Measurements from ENCODE around the gene CRABP1.

CRABP1 gene

DNA sequence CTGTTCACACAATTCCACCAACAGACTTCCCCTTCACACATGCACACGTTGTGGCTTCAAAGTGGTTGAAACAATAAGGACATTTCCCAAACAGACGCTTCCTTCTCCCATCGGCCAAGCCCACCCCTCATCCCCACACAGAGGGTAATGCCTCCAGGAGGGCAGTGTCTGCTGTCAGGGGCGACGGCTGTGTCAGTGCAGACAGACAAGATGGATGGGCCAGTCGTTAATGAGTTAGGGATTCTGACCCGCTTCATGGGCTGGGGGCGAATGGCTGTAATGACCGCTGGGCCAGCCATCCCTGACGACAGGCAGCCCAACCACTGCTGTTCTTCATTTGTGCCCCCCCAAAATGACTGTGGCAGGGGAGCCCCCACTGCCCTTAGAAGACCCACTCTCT, 20.6 kb upstream of the CRABP1 start:
- H3K36me3 ChIP-seq (ENCODE audit: insufficient read depth, insufficient read length, low read length), result no peaks in the 10 kb centered on the region
- H3K9ac ChIP-seq (ENCODE audit: insufficient read length, low read depth), result no peak overlapping the region
- H3K9me3 ChIP-seq (ENCODE audit: insufficient read depth, low read length), result no peaks in the 10 kb centered on the region
- H3K4me3 ChIP-seq (ENCODE audit: insufficient read length, low read depth), result no peak overlapping the region
- no peak for DNase-seq (ENCODE audit: low read depth, low spot score)
- TF ChIP-seq ZNF274 (IDR thresholded peaks at IDR 0.05; ENCODE audit: low read depth, low read length) (no peak), YY1 (IDR thresholded peaks at IDR 0.05; ENCODE audit: insufficient read depth, insufficient read length) (no peak), SUZ12 (IDR thresholded peaks at IDR 0.05; ENCODE audit: extremely low read depth, insufficient read depth, insufficient read length) (no peak)
- H3K27me3 ChIP-seq (ENCODE audit: insufficient read depth, insufficient read length), result no peaks in the 10 kb centered on the region
- H3K4me1 ChIP-seq (ENCODE audit: insufficient read depth, insufficient read length), result peaks cover 36% of the 10 kb centered on the region

DNA sequence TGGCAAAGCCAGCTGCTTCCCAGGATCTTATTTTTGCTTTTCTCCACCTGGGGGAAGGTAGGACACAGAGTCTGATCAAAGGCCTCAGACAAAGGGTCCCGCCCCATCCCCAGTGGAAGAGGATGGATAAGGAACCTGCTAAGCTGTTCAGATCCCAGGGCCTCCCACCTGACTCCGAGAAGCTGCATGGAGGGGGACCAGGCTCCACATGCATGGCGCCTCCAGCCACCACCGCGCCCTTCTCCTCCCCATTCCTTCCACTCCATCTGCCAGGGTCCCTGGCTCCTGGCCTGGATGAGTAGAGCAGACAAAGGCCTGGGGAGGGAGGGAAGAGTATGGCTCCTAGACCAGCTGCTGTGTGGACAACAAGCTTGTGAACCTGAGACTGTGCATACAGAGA, 20.0 kb upstream of the CRABP1 start:
- TF ChIP-seq YY1 (IDR thresholded peaks at IDR 0.05; ENCODE audit: insufficient read depth, insufficient read length) (no peak), ZNF274 (IDR thresholded peaks at IDR 0.05; ENCODE audit: low read depth, low read length) (no peak), SUZ12 (IDR thresholded peaks at IDR 0.05; ENCODE audit: extremely low read depth, insufficient read depth, insufficient read length) (no peak)
- no peaks in the 10 kb centered on the region for H3K9me3 ChIP-seq (ENCODE audit: insufficient read depth, low read length)
- H3K9ac ChIP-seq (ENCODE audit: insufficient read length, low read depth), result no peak overlapping the region
- H3K4me1 ChIP-seq (ENCODE audit: insufficient read depth, insufficient read length), result peaks cover 36% of the 10 kb centered on the region
- no peak for DNase-seq (ENCODE audit: low read depth, low spot score)
- no peaks in the 10 kb centered on the region for H3K27me3 ChIP-seq (ENCODE audit: insufficient read depth, insufficient read length)
- no peak overlapping the region for H3K4me3 ChIP-seq (ENCODE audit: insufficient read length, low read depth)
- no peaks in the 10 kb centered on the region for H3K36me3 ChIP-seq (ENCODE audit: insufficient read depth, insufficient read length, low read length)

DNA sequence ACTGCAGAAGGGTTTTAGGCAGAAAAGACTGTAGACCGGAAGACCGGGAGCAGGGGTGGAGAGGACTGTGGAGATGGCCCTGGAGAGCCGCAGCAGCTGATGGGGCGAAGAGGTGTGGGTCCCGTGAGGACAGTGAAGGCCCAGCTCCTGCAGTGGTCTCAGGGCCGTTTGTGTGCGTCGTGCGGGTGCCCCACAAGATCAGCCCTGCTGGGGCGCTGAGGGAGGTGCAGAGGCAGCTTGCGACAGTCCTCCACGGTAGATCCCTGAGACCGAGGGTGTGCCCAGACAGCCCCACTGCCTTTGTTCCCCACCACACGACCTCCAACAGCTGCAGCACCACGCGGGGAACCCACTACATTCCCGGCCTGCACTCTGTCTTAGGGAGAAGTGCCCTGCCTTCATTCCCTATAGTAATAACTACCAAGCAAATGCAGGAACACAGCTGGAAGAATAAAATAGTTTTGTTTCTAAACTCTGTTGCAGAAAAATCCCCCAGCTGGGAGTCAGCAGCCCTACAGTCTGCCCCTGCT, 19.0 kb upstream of the CRABP1 start:
- Histone ChIP-seq H3K27me3 (ENCODE audit: insufficient read depth, insufficient read length) (no peaks in the 10 kb centered on the region), H3K4me3 (ENCODE audit: insufficient read length, low read depth) (no peak overlapping the region), H3K36me3 (ENCODE audit: insufficient read depth, insufficient read length, low read length) (no peaks in the 10 kb centered on the region), H3K9ac (ENCODE audit: insufficient read length, low read depth) (peak overlapping the region; percentile 52), H3K4me1 (ENCODE audit: insufficient read depth, insufficient read length) (peaks cover 30% of the 10 kb centered on the region), H3K9me3 (ENCODE audit: insufficient read depth, low read length) (no peaks in the 10 kb centered on the region)
- no peak for TF ChIP-seq SUZ12 (IDR thresholded peaks at IDR 0.05; ENCODE audit: extremely low read depth, insufficient read depth, insufficient read length)
- TF ChIP-seq ZNF274 (IDR thresholded peaks at IDR 0.05; ENCODE audit: low read depth, low read length), result no peak
- TF ChIP-seq YY1 (IDR thresholded peaks at IDR 0.05; ENCODE audit: insufficient read depth, insufficient read length), result no peak
- DNase-seq (ENCODE audit: low read depth, low spot score), result no peak

DNA sequence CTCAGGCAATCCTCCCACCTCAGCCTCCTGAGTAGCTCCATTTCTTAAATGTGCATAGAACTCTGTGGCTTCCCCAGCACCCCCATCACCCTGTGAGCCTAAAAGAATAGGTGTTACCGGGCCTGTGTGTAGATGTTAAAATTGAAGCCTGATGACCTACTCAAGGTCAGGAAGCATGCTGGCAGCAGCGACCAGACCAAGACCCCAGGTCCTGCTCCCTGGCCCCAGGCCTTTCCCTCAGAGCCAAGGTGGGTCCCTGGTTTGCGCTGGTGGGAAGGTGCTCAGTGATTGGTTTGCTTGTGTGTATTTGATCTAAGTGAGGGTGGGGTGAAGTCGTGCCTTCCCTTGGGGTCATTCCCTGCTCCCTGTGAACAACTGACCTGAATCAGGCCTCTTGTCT, 18.4 kb upstream of the CRABP1 start:
- H3K9me3 ChIP-seq (ENCODE audit: insufficient read depth, low read length), result no peaks in the 10 kb centered on the region
- peak overlapping the region; percentile 21 for H3K9ac ChIP-seq (ENCODE audit: insufficient read length, low read depth)
- no peaks in the 10 kb centered on the region for H3K36me3 ChIP-seq (ENCODE audit: insufficient read depth, insufficient read length, low read length)
- DNase-seq (ENCODE audit: low read depth, low spot score), result no peak
- H3K27me3 ChIP-seq (ENCODE audit: insufficient read depth, insufficient read length), result no peaks in the 10 kb centered on the region
- TF ChIP-seq ZNF274 (IDR thresholded peaks at IDR 0.05; ENCODE audit: low read depth, low read length) (no peak), YY1 (IDR thresholded peaks at IDR 0.05; ENCODE audit: insufficient read depth, insufficient read length) (no peak), SUZ12 (IDR thresholded peaks at IDR 0.05; ENCODE audit: extremely low read depth, insufficient read depth, insufficient read length) (no peak)
- no peak overlapping the region for H3K4me3 ChIP-seq (ENCODE audit: insufficient read length, low read depth)
- H3K4me1 ChIP-seq (ENCODE audit: insufficient read depth, insufficient read length), result peaks cover 23% of the 10 kb centered on the region

DNA sequence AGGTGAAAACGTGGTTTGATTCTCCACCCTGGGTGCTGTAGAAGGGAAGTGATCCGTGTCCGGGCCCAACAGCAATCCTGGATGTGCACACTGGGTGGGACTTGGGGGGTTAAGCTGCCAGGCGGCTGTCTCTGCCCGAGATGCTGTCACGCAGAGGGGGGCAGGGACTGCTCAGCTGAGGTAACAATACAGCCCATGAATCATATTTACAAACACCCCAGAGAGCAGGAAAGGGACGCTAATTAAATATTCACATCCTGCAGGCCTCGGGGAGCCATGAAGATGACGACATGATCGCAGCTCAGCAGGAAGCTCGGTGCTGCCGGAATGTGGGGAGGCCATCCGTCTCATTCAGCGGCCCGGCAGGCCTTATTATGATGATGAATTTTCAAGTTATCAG, 17.9 kb upstream of the CRABP1 start:
- DNase-seq (ENCODE audit: low read depth, low spot score), result no peak
- Histone ChIP-seq H3K9me3 (ENCODE audit: insufficient read depth, low read length) (no peaks in the 10 kb centered on the region), H3K9ac (ENCODE audit: insufficient read length, low read depth) (peak overlapping the region; percentile 21), H3K27me3 (ENCODE audit: insufficient read depth, insufficient read length) (no peaks in the 10 kb centered on the region), H3K4me1 (ENCODE audit: insufficient read depth, insufficient read length) (peaks cover 20% of the 10 kb centered on the region), H3K4me3 (ENCODE audit: insufficient read length, low read depth) (no peak overlapping the region), H3K36me3 (ENCODE audit: insufficient read depth, insufficient read length, low read length) (no peaks in the 10 kb centered on the region)
- TF ChIP-seq ZNF274 (IDR thresholded peaks at IDR 0.05; ENCODE audit: low read depth, low read length), result no peak
- TF ChIP-seq YY1 (IDR thresholded peaks at IDR 0.05; ENCODE audit: insufficient read depth, insufficient read length), result no peak

DNA sequence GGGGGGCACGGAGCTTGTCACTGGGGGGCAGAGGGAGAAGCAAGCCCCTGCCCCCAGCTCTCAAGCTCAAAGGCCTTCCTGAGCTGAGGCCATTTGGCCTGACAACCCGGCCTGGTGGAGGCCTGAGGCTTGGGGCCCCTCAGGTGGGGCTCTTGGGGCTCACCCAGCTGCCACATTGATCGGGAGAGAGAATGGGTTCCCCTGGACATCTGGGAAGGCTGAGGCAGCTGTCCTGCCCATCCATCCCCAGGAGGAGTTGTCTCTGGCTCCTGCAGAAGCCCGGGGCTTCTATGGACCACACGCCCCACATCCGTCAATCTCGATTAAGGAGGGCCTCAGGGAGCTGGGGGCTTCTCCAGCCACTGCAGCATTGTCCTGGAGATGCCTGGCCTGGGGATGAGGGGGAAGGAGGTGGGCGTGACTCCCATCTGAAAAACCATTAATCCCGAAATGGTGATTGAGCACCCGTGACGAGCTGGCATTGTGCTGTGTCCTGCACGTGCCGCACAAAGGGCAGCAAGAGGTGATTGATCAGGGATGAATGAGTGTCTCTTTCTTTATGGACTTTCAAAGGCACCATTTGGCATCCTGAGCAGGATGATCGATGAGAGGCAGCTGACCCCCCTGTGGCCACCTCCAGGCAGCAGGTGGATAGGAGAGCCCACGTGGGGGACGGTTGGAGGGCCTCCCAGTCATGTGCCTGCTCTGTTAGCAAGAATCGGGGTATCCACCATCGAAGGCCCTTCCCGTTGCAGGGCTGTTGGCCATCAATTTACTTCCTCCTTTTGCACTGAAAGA, 17.2 kb upstream of the CRABP1 start:
- no peaks in the 10 kb centered on the region for H3K9me3 ChIP-seq (ENCODE audit: insufficient read depth, low read length)
- no peak overlapping the region for H3K4me3 ChIP-seq (ENCODE audit: insufficient read length, low read depth)
- no peak for TF ChIP-seq SUZ12 (IDR thresholded peaks at IDR 0.05; ENCODE audit: extremely low read depth, insufficient read depth, insufficient read length)
- TF ChIP-seq ZNF274 (IDR thresholded peaks at IDR 0.05; ENCODE audit: low read depth, low read length), result no peak
- no peak for TF ChIP-seq YY1 (IDR thresholded peaks at IDR 0.05; ENCODE audit: insufficient read depth, insufficient read length)
- H3K4me1 ChIP-seq (ENCODE audit: insufficient read depth, insufficient read length), result peaks cover 20% of the 10 kb centered on the region
- H3K36me3 ChIP-seq (ENCODE audit: insufficient read depth, insufficient read length, low read length), result no peaks in the 10 kb centered on the region
- no peak for DNase-seq (ENCODE audit: low read depth, low spot score)
- peak overlapping the region; percentile 39 for H3K9ac ChIP-seq (ENCODE audit: insufficient read length, low read depth)
- H3K27me3 ChIP-seq (ENCODE audit: insufficient read depth, insufficient read length), result no peaks in the 10 kb centered on the region

DNA sequence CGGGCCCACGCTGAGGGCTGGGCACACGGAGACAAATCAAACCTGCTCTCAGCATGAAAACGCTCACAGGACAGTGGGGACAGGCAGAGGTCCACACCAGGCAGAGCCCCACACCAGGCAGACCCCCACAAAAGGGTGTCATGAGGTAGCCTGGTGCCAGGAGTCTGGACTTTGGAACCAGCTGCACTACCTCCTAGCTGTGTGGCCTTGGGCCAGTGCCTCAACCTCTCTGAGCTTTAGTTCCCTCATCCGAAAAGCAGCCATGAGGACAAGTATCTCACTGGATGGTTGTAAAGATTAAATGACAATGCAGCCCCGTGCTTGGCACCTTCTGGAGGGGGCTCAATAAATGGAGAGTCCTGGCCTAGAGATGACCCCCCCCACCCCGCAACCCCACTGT, 16.5 kb upstream of the CRABP1 start:
- H3K36me3 ChIP-seq (ENCODE audit: insufficient read depth, insufficient read length, low read length), result no peaks in the 10 kb centered on the region
- no peaks in the 10 kb centered on the region for H3K27me3 ChIP-seq (ENCODE audit: insufficient read depth, insufficient read length)
- H3K4me3 ChIP-seq (ENCODE audit: insufficient read length, low read depth), result no peak overlapping the region
- H3K4me1 ChIP-seq (ENCODE audit: insufficient read depth, insufficient read length), result peaks cover 20% of the 10 kb centered on the region
- no peaks in the 10 kb centered on the region for H3K9me3 ChIP-seq (ENCODE audit: insufficient read depth, low read length)
- DNase-seq (ENCODE audit: low read depth, low spot score), result no peak
- no peak overlapping the region for H3K9ac ChIP-seq (ENCODE audit: insufficient read length, low read depth)
- TF ChIP-seq ZNF274 (IDR thresholded peaks at IDR 0.05; ENCODE audit: low read depth, low read length), result no peak
- no peak for TF ChIP-seq YY1 (IDR thresholded peaks at IDR 0.05; ENCODE audit: insufficient read depth, insufficient read length)
